Measurements from ENCODE around the gene CYP46A1.

CYP46A1 gene

DNA sequence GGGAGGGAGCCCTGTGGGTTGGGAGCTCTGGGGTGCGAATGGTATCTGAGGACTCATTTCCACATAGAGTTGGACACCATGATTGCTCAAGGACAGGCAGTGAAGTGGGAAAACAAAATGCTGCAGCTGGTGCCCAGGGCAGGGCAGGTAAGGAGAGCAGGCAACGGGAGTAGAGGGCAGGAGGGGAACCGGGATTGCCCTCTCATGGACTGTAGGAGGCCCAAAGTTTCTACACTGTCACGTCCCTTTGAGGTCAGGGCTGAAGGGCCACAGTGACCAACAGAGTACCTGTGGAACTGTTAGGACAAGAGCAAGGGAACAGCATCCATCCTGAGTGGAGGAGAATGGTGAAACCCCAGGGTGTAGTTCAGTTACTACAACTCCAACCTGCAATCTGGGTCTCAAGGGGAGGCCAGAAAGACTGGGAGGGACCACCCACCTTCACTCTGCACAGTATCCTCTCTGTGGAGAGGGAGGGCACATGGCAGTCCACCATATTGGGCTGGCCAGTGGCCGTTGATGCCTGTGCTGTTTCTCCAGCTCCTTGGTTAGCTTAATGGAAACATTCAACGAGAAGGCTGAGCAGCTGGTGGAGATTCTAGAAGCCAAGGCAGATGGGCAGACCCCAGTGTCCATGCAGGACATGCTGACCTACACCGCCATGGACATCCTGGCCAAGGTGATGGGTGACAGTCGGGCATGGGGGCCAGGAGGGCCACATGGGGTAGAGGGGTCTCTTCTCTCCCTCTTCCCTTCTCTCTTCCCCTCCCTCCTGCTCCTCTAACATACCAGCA lies 22.2 kb downstream of the CYP46A1 start:
- H3K9me3 ChIP-seq = no peaks in the 10 kb centered on the region; the same call in none of the 2 replicates
- TF ChIP-seq, protein P1, sequence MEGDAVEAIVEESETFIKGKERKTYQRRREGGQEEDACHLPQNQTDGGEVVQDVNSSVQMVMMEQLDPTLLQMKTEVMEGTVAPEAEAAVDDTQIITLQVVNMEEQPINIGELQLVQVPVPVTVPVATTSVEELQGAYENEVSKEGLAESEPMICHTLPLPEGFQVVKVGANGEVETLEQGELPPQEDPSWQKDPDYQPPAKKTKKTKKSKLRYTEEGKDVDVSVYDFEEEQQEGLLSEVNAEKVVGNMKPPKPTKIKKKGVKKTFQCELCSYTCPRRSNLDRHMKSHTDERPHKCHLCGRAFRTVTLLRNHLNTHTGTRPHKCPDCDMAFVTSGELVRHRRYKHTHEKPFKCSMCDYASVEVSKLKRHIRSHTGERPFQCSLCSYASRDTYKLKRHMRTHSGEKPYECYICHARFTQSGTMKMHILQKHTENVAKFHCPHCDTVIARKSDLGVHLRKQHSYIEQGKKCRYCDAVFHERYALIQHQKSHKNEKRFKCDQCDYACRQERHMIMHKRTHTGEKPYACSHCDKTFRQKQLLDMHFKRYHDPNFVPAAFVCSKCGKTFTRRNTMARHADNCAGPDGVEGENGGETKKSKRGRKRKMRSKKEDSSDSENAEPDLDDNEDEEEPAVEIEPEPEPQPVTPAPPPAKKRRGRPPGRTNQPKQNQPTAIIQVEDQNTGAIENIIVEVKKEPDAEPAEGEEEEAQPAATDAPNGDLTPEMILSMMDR (IDR thresholded peaks at IDR 0.05; ENCODE audit: low read depth, low read length) = no peak
- no peak for DNase-seq
- H3K36me3 ChIP-seq = no peaks in the 10 kb centered on the region
- H3K4me1 ChIP-seq = no peaks in the 10 kb centered on the region
- H3K27me3 ChIP-seq = no peaks in the 10 kb centered on the region
- no peak overlapping the region for H3K4me3 ChIP-seq (ENCODE audit: low read depth, low read length)

DNA sequence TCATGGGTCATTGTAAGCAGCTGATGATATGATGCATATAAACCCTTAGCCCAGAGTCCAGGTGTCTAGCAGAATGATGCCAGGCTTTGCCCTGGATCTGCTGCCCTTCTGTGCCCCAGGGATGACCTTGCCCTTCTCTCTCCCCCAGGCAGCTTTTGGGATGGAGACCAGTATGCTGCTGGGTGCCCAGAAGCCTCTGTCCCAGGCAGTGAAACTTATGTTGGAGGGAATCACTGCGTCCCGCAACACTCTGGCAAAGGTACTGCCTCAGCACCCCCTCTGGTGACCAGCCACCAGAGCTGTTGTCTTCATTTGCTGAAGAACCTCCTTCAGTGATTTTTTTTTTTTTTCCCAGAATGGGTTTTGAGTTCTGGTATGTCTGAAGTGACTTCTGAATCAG lies 23.3 kb downstream of the CYP46A1 start:
- Histone ChIP-seq H3K27me3 (peaks cover 4% of the 10 kb centered on the region; the same call in 1 of the 2 replicates), H3K4me3 (ENCODE audit: low read depth, low read length) (no peak overlapping the region), H3K36me3 (no peaks in the 10 kb centered on the region), H3K4me1 (no peaks in the 10 kb centered on the region), H3K9me3 (no peaks in the 10 kb centered on the region; the same call in 1 of the 2 replicates)
- no peak for DNase-seq
- TF ChIP-seq, protein P1 (IDR thresholded peaks at IDR 0.05; ENCODE audit: low read depth, low read length) = no peak

DNA sequence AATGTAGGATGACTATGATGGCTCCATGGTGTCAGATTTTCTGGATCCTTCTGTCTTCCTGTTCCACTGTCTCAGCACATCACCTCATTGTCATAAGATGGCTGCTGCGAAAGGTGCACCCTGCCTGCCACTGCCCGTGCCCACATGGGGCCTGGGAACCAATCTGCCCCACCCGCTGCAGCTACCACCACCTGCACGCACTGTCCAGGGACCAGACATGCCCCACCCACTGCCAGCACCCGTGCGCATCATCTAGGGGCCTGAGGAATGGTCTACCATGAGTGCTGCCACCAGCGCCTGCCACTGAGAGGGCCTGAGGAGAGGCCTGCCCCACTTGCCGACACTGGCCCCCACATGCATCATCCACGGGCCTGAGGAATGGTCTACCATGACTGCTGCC lies 23.8 kb downstream of the CYP46A1 start:
- Histone ChIP-seq H3K27me3 (peaks cover 4% of the 10 kb centered on the region; the same call in 1 of the 2 replicates), H3K4me1 (no peaks in the 10 kb centered on the region), H3K9me3 (no peaks in the 10 kb centered on the region; the same call in 1 of the 2 replicates), H3K36me3 (no peaks in the 10 kb centered on the region), H3K4me3 (ENCODE audit: low read depth, low read length) (no peak overlapping the region)
- DNase-seq = no peak
- TF ChIP-seq, protein P1 (IDR thresholded peaks at IDR 0.05; ENCODE audit: low read depth, low read length) = no peak

DNA sequence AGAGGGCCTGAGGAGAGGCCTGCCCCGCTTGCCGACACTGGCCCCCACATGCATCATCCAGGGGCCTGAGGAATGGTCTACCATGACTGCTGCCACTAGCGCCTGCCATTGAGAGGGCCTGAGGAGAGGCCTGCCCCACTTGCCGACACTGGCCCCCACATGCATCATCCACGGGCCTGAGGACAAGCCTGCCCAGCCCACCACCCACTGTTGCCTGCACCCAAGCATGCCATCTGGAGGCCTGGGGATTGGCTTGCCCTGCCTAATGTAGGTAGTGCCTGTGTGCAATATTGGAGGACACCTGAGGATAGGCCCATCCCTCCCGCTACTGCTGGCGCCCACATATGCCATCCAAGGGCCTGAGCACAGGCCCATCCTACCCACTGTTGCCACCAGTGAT lies 24.4 kb downstream of the CYP46A1 start:
- no peak for DNase-seq
- H3K4me1 ChIP-seq = no peaks in the 10 kb centered on the region
- peaks cover 4% of the 10 kb centered on the region; the same call in 1 of the 2 replicates for H3K27me3 ChIP-seq

DNA sequence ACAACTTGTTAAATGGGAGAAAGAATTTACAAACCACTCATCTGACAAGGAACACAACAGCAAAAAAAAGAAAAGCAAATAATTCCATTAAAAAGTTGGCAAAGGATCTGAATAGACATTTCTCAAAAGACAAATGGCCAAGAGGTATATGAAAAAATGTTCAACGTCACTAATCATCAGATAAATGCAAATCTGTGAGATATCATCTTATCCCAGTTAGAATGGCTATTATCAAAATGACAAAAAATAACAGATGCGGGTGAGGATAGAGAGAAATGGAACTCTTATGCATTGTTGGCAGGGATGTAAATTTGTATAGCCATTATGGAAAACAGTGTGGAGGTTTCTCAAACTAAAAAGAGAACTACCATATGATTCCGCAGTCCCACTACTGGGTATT lies 29.9 kb downstream of the CYP46A1 start:
- no peak overlapping the region for H3K4me3 ChIP-seq (ENCODE audit: low read depth, low read length)
- no peak for DNase-seq
- TF ChIP-seq, protein P1 (IDR thresholded peaks at IDR 0.05; ENCODE audit: low read depth, low read length) = no peak
- peaks cover 4% of the 10 kb centered on the region; the same call in 1 of the 2 replicates for H3K27me3 ChIP-seq
- H3K36me3 ChIP-seq = no peaks in the 10 kb centered on the region
- H3K4me1 ChIP-seq = no peaks in the 10 kb centered on the region
- no peaks in the 10 kb centered on the region; the same call in 1 of the 2 replicates for H3K9me3 ChIP-seq

More for the DNA sequence above, 24.4 kb downstream of the CYP46A1 start:
- TF ChIP-seq, protein P1 (IDR thresholded peaks at IDR 0.05; ENCODE audit: low read depth, low read length) = no peak
- Histone ChIP-seq H3K4me3 (ENCODE audit: low read depth, low read length) (no peak overlapping the region), H3K36me3 (no peaks in the 10 kb centered on the region), H3K9me3 (no peaks in the 10 kb centered on the region; the same call in 1 of the 2 replicates)
